GM21723 (cell line): Measurements from ENCODE around the gene NDUFB7.
"Not testable (repeated sequence)": the region's sequence is repeated elsewhere in the genome, so short reads cannot be mapped to it uniquely, and the experiment has no call there.

Source experiments
- ATAC-seq: cut with Tn5 transposase; IDR thresholded peaks from one replicate; pipeline ENCODE4 v1.9.1; 2021; ENCODE audit warnings: mild to moderate bottlenecking, moderate library complexity; ENCODE audit not compliant: unreplicated experiment

Gene NDUFB7

GRCh38 chr19:14553939-14554243 lies 18.0 kb downstream of the NDUFB7 start:
- no peak for ATAC-seq

- no peak for ATAC-seq
These were observed 18.6 kb downstream of the NDUFB7 start for GRCh38 chr19:14553042-14553938.

- ATAC-seq: not testable (repeated sequence)
These were observed 19.9 kb downstream of the NDUFB7 start for GRCh38 chr19:14552006-14552360.

- not testable (repeated sequence) for ATAC-seq
These were observed 20.5 kb downstream of the NDUFB7 start for GRCh38 chr19:14551134-14552005.

DNA sequence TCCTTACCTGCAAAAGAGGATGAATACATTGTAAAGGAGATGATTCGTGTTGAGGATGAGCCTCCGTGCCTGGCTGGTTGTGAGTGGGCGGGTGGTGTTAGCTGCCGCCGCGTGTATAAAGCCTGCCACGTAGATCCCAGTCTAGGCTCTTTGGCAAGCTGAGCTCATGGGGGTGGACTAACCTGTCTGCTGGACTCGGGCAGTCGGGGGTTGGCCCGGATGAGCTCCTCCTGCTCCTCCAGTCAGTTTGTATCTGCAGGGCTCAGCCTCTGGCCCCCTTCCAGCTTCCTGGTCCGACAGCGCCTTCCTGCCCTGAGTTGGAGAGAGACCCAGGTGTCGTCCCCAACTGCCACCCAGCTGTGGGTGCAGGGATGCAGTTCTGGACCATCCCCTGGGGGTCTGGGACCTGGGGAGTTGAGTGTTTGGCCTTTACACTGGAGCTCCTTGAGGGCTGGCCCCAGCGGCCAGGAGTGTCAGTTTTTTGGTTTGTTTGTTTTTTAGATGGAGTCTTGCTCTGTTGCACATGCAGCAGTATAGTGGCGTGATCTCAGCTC lies 21.6 kb downstream of the NDUFB7 start:
- no peak for ATAC-seq

GRCh38 chr19:14545716-14546082 lies 26.2 kb downstream of the NDUFB7 start:
- no peak for ATAC-seq

GRCh38 chr19:14544977-14545715 lies 26.7 kb downstream of the NDUFB7 start:
- no peak for ATAC-seq

GRCh38 chr19:14544047-14544446 lies 27.8 kb downstream of the NDUFB7 start:
- no peak for ATAC-seq

- no peak for ATAC-seq
These were observed 29.0 kb downstream of the NDUFB7 start for GRCh38 chr19:14542711-14543328.

- ATAC-seq: not testable (repeated sequence)
These were observed 29.9 kb downstream of the NDUFB7 start for GRCh38 chr19:14541979-14542378.

- ATAC-seq: no peak
These were observed 30.9 kb downstream of the NDUFB7 start for GRCh38 chr19:14540741-14541525.

DNA sequence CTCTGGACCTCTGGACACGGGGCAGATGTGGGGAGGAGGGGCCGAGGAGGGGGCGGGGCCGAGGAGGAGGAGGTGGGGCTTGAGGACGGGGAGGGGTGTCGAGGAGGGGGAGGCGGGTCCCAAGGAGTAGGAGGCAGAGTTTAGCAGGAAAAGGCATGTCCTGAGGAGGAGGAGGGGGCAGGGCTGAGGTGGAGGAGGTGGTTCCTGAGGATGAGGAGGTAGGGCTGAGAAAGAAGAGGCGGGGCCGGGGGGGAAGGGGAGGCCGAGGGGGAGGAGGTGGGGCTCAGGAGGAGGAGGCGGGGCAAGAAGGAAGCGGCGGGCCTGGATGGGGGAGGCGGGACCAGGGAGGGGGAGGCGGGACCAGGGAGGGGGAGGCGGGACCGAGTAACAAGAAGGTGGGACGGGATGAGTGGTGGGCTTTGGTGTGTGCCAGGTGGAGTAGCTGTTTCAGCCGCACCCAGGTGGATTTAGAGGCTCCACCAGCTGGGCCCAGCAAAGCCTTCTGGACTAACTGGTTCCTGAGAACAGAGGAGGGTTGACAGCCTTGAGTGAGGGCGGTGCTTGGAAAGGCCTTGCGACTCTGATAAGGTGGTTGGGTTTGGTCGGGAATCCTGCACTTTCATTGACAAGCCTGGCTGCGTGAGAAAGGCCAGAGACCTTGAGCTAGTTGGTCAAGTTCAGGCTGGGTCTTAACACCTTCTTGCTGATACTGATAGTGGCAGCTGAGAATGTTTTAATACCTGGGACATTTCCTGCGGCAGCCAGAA lies 34.8 kb downstream of the NDUFB7 start:
- no peak for ATAC-seq

GRCh38 chr19:14533450-14533849 lies 38.4 kb downstream of the NDUFB7 start:
- no peak for ATAC-seq

GRCh38 chr19:14530506-14530905 lies 41.4 kb downstream of the NDUFB7 start:
- ATAC-seq: no peak

DNA sequence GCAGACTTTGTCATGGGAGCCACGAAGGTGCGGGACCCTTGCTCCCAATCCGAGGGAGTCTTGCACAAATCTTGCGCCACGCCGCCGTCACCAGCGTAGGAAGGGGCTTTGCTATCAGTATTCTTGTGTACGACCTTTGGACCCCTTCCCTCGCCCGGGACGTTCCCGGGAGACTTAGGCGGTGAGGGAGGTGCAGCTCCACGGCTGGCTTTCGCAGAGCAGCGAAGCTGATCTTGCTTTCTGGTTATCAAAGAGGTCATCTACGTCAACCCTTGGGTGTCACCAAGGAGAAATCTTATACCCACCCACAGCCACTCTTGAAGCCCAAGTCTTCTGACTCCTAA lies 41.9 kb downstream of the NDUFB7 start:
- ATAC-seq: no peak

GRCh38 chr19:14529254-14530004 lies 42.4 kb downstream of the NDUFB7 start, which contains the start of gene TECR:
Gene TECR (plus strand): TSS chr19:14529594. CDS start chr19:14529697, 103 bp downstream.
- peak; percentile 94 for ATAC-seq

DNA sequence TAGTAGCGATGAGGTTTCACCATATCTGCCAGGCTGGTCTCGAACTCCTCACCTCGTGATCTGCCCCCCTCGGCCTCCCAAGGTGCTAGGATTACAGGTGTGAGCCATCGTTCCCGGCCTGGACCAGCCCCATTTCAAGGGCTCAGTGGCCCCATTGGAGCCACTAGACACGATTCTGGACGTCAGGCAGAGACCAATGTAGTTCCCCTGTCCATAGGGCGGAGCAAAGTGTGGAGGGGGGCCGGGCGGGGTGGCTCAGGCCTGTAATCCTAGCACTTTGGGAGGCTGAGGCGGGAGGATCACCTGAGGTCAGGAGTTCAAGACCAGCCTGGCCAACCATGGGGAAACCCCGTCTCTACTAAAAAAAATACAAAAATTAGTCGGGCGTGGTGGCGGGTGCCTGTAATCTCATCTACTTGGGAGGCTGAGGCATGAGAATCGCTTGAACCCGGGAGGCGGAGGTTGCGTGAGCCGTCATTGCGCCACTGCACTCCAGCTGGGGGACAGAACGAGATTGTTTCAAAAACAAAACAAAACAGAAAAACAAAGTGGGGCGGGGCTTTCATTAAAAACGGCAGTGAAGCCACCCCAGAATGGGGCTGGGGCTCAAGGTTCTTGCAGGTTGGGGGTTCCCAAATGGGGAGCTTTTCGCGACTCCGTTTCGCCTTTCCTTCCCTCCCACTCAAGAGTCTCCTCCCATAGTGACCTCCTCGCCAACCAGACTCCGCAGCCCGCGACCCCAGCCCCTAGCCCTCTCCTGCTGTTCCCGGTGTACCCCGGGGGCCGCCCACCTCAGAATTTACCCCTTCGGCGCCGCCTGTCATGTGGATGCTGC lies 43.2 kb downstream of the NDUFB7 start:
- no peak for ATAC-seq

DNA sequence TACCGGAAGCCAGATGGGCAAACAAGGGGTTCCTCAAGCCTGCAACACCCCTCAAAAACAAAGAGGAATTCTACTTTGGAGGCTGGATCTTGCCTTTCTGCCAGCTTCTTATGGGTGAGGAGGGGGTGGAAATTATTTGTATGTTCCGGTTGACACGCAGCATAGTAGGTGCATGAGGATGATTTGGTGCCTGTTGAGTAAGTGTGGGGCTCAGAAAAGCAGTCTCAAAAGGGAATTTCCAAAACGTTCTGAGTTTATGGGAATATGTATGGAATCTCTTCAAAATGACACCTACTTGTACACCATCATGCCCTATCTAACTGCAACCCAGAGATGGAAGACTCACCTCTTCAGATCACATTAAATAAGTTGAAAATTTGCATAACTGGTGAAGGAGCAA lies 45.4 kb downstream of the NDUFB7 start:
- no peak for ATAC-seq
